ENCODE data around the gene OTOG.

Gene OTOG

DNA sequence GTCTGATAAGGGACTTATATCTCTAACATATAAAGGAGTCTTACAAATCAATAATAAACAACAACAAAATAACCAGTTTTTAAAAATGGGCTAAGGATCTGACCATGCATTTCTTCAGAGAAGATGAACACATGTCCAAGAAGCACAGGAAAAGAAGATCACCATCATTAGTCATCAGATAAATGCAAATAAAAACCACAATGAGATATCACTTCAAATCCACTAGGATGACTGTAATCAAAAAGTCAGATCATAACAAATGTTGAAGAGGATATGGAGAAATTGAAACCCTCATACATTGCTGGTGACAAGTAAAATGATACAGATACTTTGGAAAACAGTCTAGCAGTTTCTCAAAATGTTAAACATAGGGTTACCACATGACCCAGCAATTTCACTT, 111.2 kb downstream of the OTOG start:
- Histone ChIP-seq H3K27ac (no peak overlapping the region), H3K9ac (no peak overlapping the region), H4K20me1 (ENCODE audit: insufficient read depth) (no peaks in the 10 kb centered on the region), H3K27me3 (ENCODE audit: insufficient read depth, low read depth) (no peaks in the 10 kb centered on the region), H3K4me1 (ENCODE audit: low read depth, poor library complexity, severe bottlenecking) (no peaks in the 10 kb centered on the region), H3K79me2 (ENCODE audit: insufficient read depth, low read depth) (no peaks in the 10 kb centered on the region), H2AFZ (ENCODE audit: low read depth) (no peak overlapping the region), H3K36me3 (ENCODE audit: insufficient read depth) (no peaks in the 10 kb centered on the region), H3K4me2 (no peak overlapping the region), H3K4me3 (IDR thresholded peaks at IDR 0.05; ENCODE audit: insufficient read depth, low read depth, low read length) (no peak overlapping the region)
- TF ChIP-seq, protein P1, sequence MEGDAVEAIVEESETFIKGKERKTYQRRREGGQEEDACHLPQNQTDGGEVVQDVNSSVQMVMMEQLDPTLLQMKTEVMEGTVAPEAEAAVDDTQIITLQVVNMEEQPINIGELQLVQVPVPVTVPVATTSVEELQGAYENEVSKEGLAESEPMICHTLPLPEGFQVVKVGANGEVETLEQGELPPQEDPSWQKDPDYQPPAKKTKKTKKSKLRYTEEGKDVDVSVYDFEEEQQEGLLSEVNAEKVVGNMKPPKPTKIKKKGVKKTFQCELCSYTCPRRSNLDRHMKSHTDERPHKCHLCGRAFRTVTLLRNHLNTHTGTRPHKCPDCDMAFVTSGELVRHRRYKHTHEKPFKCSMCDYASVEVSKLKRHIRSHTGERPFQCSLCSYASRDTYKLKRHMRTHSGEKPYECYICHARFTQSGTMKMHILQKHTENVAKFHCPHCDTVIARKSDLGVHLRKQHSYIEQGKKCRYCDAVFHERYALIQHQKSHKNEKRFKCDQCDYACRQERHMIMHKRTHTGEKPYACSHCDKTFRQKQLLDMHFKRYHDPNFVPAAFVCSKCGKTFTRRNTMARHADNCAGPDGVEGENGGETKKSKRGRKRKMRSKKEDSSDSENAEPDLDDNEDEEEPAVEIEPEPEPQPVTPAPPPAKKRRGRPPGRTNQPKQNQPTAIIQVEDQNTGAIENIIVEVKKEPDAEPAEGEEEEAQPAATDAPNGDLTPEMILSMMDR (conservative IDR thresholded peaks at IDR 0.05; ENCODE audit: low read depth, low read length) = no peak

DNA sequence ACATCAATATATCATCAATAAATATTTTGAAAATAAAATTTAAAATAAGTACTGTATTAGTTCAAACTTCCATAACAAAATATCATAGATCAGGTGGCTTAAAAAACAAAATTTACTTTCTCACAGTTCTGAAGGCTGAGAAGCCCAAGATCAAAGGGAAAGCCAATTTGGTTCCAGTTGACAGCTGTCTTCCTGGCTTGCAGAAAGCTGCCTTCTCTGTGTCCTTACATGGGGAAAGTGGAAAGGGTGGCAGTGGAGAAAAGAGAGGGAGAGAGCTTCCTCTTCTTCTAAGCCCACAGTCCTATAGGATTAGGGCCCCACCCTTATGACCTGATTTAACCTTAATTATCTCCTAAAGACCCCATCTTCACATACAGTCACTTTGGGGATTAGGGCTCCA, 121.1 kb downstream of the OTOG start:
- Histone ChIP-seq H2AFZ (ENCODE audit: low read depth) (no peak overlapping the region), H3K4me2 (no peak overlapping the region), H3K27me3 (ENCODE audit: insufficient read depth, low read depth) (no peaks in the 10 kb centered on the region), H4K20me1 (ENCODE audit: insufficient read depth) (no peaks in the 10 kb centered on the region), H3K4me1 (ENCODE audit: low read depth, poor library complexity, severe bottlenecking) (no peaks in the 10 kb centered on the region), H3K27ac (no peak overlapping the region), H3K9ac (no peak overlapping the region), H3K79me2 (ENCODE audit: insufficient read depth, low read depth) (no peaks in the 10 kb centered on the region), H3K4me3 (IDR thresholded peaks at IDR 0.05; ENCODE audit: insufficient read depth, low read depth, low read length) (no peak overlapping the region), H3K36me3 (ENCODE audit: insufficient read depth) (no peaks in the 10 kb centered on the region)
- TF ChIP-seq, protein P1 (conservative IDR thresholded peaks at IDR 0.05; ENCODE audit: low read depth, low read length) = no peak

DNA sequence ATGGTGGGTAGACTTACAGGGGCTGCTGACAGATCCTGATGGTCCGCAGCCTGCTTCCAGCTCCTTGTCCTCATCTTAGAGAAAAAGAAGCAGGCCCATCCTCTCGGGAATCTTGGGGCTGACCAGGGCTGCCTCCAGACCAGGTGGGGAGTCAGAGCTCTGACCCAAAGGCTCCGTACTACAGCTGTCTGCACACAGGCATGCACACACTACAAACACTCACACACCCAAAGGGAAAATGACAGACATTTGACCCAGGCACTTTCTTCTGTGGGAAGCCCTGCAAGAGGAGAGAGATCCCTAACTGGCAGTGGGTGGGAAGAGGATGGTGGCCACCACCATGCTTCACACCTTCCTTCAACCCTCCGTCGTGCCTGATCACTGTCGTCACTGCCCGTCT, 125.4 kb downstream of the OTOG start:
- Histone ChIP-seq H3K27ac (no peak overlapping the region), H2AFZ (ENCODE audit: low read depth) (no peak overlapping the region), H4K20me1 (ENCODE audit: insufficient read depth) (no peaks in the 10 kb centered on the region), H3K79me2 (ENCODE audit: insufficient read depth, low read depth) (no peaks in the 10 kb centered on the region), H3K4me2 (no peak overlapping the region), H3K9ac (no peak overlapping the region), H3K36me3 (ENCODE audit: insufficient read depth) (no peaks in the 10 kb centered on the region), H3K4me1 (ENCODE audit: low read depth, poor library complexity, severe bottlenecking) (no peaks in the 10 kb centered on the region), H3K27me3 (ENCODE audit: insufficient read depth, low read depth) (no peaks in the 10 kb centered on the region), H3K4me3 (IDR thresholded peaks at IDR 0.05; ENCODE audit: insufficient read depth, low read depth, low read length) (no peak overlapping the region)
- TF ChIP-seq, protein P1 (conservative IDR thresholded peaks at IDR 0.05; ENCODE audit: low read depth, low read length) = no peak

DNA sequence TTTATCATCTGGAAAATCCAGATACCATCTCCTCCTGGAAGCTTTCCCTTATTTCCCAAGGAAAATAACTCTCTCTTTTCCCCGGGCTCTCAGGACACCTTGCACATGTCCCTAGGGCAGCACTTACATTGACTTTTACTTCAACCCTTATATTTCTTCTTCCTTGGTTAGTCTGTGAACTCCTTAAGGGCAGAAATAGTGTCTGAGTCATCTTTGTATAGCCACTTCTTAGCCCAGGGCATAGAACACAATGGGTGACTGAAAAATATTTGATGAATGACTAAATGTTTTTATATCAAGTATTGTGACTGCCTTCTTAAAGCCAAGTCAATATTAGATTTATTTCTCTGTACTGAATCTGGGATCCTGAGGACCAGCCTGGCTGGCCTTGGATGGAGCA, 126.9 kb downstream of the OTOG start:
- no peaks in the 10 kb centered on the region for H4K20me1 ChIP-seq (ENCODE audit: insufficient read depth)
- no peak overlapping the region for H3K4me3 ChIP-seq (IDR thresholded peaks at IDR 0.05; ENCODE audit: insufficient read depth, low read depth, low read length)
- H3K27me3 ChIP-seq (ENCODE audit: insufficient read depth, low read depth) = no peaks in the 10 kb centered on the region
- no peak overlapping the region for H3K27ac ChIP-seq
- no peak overlapping the region for H2AFZ ChIP-seq (ENCODE audit: low read depth)
- H3K4me2 ChIP-seq = no peak overlapping the region
- TF ChIP-seq, protein P1 (conservative IDR thresholded peaks at IDR 0.05; ENCODE audit: low read depth, low read length) = no peak
- no peaks in the 10 kb centered on the region for H3K79me2 ChIP-seq (ENCODE audit: insufficient read depth, low read depth)
- no peaks in the 10 kb centered on the region for H3K4me1 ChIP-seq (ENCODE audit: low read depth, poor library complexity, severe bottlenecking)
- H3K36me3 ChIP-seq (ENCODE audit: insufficient read depth) = no peaks in the 10 kb centered on the region
- H3K9ac ChIP-seq = no peak overlapping the region

DNA sequence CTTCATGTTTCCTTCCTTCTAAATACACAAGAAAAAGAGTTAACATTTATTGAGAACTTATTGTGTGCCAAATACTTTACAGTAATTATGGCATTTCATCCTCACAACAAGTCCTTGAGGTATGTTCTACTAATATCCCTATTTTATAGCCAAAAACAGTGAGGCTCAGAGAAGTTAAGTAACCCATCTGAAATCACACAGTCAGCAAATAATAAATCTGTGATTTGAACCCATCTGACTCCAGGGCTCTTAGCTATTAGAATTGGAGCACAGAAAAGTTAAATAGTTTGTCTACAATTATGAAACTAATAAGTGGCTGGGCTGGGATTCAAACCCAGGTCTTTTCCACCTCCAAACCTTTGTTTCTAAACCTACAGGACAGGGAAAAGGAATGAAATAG, 135.8 kb downstream of the OTOG start:
- H3K4me1 ChIP-seq (ENCODE audit: low read depth, poor library complexity, severe bottlenecking) = no peaks in the 10 kb centered on the region
- no peak overlapping the region for H3K4me2 ChIP-seq
- TF ChIP-seq, protein P1 (conservative IDR thresholded peaks at IDR 0.05; ENCODE audit: low read depth, low read length) = no peak
- no peak overlapping the region for H3K9ac ChIP-seq
- no peaks in the 10 kb centered on the region for H3K79me2 ChIP-seq (ENCODE audit: insufficient read depth, low read depth)
- H3K36me3 ChIP-seq (ENCODE audit: insufficient read depth) = no peaks in the 10 kb centered on the region
- no peaks in the 10 kb centered on the region for H3K27me3 ChIP-seq (ENCODE audit: insufficient read depth, low read depth)
- no peak overlapping the region for H3K4me3 ChIP-seq (IDR thresholded peaks at IDR 0.05; ENCODE audit: insufficient read depth, low read depth, low read length)
- no peak overlapping the region for H3K27ac ChIP-seq
- H2AFZ ChIP-seq (ENCODE audit: low read depth) = no peak overlapping the region
- no peaks in the 10 kb centered on the region for H4K20me1 ChIP-seq (ENCODE audit: insufficient read depth)

Measured in KMS-11 (cell line).